HG02840 (cell line): ENCODE measurements around the gene SGCD.

ENCODE experiments used
- ATAC-seq: cut with Tn5 transposase; IDR thresholded peaks from one replicate; pipeline ENCODE4 v1.9.1; 2021; ENCODE audit warnings: mild to moderate bottlenecking, moderate library complexity, moderate number of reproducible peaks; ENCODE audit not compliant: unreplicated experiment, low FRiP score

Gene SGCD

DNA sequence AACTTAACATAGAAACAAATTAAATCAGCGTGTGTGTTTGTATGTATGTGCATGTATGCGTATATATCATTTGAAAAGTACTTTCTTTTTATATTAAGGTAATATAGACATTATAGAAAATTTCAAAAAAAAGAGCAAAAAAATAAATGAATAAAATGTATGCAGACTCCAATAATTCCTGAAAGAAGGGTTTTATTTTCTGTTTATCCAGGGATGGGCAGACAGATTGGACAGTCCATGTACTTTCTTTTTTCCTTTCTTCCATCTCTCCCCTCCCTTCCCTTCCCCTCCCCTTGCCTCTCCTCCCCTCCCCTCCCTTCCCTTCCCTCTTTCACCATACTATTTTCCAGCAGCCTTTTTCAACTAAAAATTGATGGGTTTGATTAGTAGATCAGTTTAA lies 123.8 kb downstream of the SGCD start:
- no peak for ATAC-seq

DNA sequence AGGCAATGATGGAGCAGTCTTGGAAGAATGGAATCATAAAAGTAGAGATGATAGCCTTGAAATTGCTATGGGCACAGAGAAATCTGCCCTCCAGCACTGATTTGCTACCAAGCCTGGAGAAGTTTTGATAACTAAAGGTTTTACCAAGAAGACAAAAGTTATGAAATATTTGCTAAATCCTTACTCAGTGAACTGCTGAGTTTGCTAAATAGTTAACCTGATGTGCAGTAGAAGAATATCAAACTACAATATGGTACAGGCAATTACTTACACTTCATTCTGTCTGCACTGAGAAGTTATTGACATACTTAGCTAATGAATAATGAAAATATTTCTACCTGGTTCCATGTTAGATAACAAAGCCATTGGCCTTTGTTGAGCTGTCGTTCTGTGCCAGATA lies 124.5 kb downstream of the SGCD start:
- ATAC-seq, result no peak

DNA sequence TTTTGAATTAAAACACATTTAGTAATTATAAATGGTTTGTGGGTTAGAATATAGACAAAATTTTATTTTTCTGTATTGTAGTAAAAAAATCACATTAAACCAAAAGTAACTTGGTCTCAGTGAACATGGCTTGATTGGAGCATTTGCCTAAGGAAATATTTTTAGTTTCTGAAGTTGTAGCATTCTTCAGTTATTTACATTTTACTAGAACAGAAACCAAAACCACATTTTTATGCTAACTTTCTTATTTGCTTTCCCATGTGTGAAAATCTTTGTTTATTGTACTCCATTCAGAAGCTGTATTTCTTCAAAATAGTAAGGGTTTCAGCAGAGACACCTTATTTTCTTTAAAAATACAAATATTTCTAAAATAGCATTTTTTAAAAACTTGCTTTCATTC lies 129.9 kb downstream of the SGCD start:
- ATAC-seq, result no peak

- no peak for ATAC-seq
Measured at GRCh38 chr5:156459812-156460385, 132.9 kb downstream of the SGCD start.

DNA sequence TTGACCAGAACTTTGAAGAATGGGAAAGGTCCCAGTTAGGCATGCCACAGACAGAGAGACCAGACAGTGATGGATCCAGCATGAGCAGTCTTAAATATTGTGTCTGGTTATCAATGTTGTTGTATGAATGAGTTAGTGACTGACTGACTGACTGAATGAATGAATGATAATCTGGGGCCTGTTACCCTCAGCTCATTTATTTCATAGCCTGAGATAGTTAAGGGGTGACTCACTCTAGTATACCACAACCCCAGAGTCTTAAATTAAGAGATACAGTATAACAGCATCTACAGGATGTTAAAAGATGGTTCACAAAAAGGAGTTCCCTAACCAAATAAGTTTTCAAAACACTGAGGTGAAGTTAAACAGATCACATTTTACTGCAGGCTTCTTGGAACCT lies 133.5 kb downstream of the SGCD start:
- ATAC-seq, result no peak

DNA sequence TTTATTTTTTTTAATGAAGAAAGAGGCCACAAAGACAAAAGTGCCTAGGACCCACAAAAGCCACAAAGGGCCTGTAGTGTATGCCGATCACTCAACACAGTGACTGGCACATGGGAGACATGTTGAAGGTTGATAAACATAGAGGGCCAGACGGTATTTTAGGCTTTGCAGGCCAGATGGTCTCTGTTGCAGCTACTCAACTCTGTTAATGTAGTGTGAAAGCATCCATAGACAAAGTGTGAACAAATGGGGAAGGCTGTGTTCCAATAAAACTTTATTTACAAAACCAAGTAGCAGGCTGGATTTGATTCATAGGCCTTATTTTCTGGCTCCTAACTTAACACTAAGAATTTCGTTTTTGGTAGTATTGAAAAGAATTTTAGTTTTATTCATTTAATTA lies 139.9 kb downstream of the SGCD start:
- no peak for ATAC-seq

DNA sequence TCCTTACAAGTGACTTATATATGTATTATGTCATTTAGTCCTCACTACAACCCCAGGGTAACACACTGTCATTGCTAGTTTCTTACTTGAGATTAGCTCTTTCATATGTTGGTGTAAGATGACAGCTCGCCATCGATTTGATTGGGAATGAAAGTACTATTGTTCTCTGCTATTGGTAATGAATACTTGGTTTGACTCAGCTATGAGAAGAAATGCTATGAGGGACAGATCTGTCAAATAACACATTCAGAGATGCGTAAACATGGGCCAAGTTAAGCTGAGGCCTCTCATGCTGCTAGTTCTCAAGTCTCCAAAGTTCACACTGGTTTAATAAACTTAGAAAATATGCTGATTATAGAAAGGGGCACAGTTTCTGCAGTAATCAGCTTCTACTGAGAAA lies 142.7 kb downstream of the SGCD start:
- ATAC-seq, result no peak

DNA sequence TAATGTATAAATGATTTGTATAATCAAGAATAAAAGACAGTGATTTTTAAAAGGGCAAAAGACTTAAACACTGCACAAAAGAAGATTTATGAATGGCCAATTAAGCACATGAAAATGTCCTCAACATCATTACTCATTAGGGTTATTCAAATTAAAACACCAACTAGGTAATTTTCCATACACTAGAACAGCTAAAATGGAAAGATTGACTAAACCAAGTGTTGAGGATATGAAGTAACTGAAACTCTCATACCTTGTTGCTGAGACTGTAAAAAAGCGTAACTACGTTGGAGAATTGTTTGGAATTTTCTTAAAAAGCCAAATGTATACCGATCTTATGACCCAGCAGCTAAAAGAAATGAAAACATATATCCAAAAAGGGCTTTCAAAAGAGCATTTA lies 144.9 kb downstream of the SGCD start:
- ATAC-seq, result no peak

- no peak for ATAC-seq
Measured at GRCh38 chr5:156473269-156473908, 146.4 kb downstream of the SGCD start.

DNA sequence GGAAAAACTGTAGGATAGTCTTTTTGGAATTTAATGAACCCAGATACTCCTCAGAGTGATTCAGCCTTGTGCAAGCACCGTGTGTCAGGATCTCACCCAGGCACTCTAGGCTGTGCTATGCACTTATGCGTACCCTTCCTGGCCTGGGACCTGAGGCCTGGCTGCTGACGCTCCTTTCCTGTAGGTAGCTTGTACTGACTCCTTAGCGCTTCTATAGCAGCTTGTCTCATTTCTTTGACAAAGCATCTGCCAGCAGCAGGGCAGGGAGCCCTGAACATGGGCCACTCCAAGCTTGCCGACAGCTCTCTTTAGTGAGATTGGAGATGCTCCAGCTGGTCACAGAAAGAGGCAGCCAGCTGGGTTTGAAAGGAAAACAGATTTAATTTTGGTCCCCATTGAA lies 147.3 kb downstream of the SGCD start:
- ATAC-seq, result no peak

GRCh38 chr5:156475182-156476157 lies 148.5 kb downstream of the SGCD start:
- ATAC-seq, result no peak

- no peak for ATAC-seq
Measured at GRCh38 chr5:156476158-156476551, 149.2 kb downstream of the SGCD start.

DNA sequence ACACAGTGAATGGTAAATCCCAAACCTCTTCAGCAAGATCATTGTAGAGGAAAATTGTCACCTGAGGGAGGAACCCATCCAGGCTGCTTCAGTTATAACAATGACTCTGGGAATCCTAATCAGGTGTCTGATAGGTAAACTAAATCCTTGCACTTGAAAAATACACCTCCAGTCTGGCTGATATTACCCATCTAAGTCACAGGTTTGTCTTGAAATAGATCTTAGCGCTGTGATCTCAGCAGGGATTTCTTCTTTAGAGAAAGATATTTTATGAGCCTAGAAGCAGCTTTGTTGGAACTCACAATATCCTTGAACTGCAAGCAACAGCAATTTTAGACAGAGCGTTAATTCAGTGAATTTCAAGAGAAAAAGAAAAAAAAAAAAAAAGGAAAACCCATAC lies 149.7 kb downstream of the SGCD start:
- ATAC-seq, result no peak

DNA sequence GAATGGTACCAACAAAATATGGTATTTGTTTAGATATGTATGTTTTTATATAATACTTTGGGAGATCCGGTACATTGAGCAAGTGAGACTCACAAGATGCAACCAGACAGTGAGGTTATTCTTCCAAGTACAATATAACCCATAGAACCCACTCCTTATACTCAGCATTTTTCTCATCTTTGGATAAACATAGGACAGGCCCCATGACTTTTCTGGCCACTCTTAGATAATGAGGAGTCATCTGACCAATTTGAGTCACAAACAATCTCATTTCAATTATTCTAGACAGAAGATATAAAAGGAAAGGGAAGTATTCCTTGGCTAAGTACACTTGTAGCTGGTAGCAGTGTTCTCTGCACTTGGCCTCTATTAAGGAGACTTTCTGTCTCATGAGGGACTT lies 150.2 kb downstream of the SGCD start:
- ATAC-seq, result no peak

GRCh38 chr5:156479849-156480248 lies 152.9 kb downstream of the SGCD start:
- ATAC-seq, result no peak

GRCh38 chr5:156481741-156482140 lies 154.8 kb downstream of the SGCD start:
- ATAC-seq, result no peak

GRCh38 chr5:156482818-156483217 lies 155.9 kb downstream of the SGCD start:
- ATAC-seq, result no peak

DNA sequence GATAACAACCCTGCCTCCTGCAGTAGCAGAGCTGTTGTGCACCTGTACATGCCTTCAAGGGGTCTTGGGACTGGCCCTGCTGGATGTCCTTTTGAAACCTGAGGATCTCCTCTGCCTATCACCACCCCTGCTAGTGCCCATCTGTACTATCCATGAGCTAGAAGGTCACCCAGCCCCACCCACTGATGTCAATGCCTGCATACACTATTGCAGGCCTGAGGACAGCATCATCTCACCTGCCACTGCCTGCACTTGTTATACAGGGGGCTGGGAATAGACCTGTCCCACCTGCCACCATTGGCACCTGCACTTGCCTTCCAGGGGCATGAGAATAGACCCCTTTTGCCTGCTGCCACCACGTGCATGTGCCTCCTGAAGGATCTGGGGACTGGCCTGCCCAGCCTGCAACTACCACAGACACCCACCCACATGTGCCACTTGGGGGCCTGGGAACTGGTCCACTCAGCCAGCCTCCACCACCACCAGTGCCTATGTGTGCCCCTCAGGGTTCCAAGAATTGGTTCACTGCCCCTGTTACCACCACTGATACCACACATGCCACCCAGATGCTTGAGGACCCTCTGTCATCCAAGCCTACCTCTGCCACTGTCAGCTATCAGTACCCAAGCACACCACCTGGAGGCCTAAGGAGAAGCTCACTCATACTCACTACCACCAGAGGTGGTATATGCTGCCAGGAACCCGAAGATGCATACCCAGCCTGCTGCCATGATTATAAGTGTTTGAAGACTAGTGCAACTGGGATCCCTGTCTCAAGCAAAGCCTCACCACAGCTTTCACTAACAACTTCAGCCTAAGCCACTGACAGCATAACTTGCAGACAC lies 159.7 kb downstream of the SGCD start:
- ATAC-seq, result no peak

DNA sequence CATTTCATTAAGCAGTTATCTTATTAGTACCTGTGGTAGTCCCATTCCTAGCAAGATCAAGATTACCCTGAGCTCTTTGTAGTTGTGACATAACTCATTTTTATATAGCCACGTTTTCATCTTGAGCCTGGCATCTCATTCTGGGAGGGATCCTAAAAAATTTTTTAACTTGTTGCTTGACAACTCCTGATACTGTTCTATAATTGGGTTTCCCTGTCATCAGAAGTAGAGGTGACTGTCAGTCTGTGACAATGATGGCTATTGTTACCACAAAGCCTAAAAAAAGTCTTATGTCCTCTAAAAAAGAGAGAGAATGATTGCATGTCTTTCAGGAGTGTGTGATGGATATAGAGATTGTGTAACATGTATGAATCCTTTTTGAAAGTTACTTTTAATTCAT lies 164.8 kb downstream of the SGCD start:
- ATAC-seq, result no peak

DNA sequence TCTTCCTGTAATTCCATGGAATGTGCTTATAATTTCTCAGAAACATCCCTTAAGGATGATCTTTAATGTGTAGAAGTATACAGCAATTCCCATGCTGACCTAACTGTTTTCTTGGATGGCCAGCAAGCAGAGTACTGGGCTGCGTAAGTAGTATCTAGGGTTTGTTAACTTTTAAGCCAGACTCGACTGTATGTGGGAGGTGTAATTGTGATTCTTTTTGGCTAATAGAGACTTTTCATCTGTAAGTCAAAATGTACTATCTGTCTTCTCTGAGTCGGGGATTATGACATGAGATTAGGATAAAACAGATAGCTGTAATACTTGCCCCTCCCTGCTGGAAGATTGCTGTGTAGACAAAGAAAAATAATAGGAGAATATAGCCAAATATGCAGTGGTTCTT lies 169.3 kb downstream of the SGCD start:
- ATAC-seq, result no peak

DNA sequence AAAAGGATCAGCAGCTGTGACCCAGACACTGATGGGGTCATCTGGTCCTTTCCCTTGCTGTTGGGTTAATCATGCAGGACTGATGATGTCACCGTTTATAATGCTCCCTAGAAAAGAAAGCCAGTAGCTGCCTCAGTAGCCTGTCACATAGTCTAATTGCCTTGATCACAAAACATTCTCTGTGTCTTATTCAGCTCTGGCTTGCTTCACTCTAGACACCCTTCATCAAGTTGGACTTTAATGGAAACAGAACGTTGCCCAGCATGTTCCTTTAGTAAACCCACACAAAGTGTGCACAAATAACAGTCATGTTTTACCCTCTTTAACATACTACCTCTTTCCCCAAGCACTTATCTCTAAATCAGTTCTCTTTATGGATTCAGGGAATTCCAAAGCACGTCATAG lies 170.8 kb downstream of the SGCD start:
- ATAC-seq, result no peak
